H1 (cell line): ENCODE results near the gene PLPPR1. TPM values are rescaled to one million over a fixed set of nuclear protein-coding genes. Genes with fewer than 3 reads are reported as not detected.

Experiments
- ATF3 ChIP-seq: IDR thresholded peaks from 2 replicates; pipeline ENCODE4 v1.6.1; 2011; ENCODE audit warnings: low read depth, mild to moderate bottlenecking, low read length; ENCODE audit not compliant: insufficient read depth
- KDM5A ChIP-seq: fragments of 200-600 bp; IDR thresholded peaks from 2 replicates; pipeline ENCODE4 v1.7.1; 2012; ENCODE audit warnings: mild to moderate bottlenecking, low read length, inconsistent platforms, mixed read lengths
- NANOG ChIP-seq: IDR thresholded peaks from 2 replicates; pipeline ENCODE4 v1.6.1; 2011; ENCODE audit warnings: low read length, low read depth, mild to moderate bottlenecking, inconsistent platforms; ENCODE audit not compliant: insufficient read depth, poor library complexity, severe bottlenecking
- ZNF274 ChIP-seq: IDR thresholded peaks from 2 replicates; pipeline ENCODE4 v1.7.0; 2012; ENCODE audit warnings: low read length, borderline replicate concordance; ENCODE audit errors: extremely low read depth
- polyA plus RNA-seq, 7 experiments: library from polyadenylated mRNA; depleted of rRNA in 3 of 7; stranded (reverse) in 5 of 7; unstranded in 2 of 7; fragments of >200 nt in 5 of 7; fragments of 200-250 nt in 2 of 7; gene quantifications; 1 replicate in 5 of 7; 2 replicates in 1 of 7; 4 replicates in 1 of 7; pipeline versions ENCODE4 v1.2.1 to v1.2.3, GENCODE V29; 2011 to 2013; ENCODE audit warnings: missing spikeins in 2 of 7, mixed read lengths in 2 of 7
- total RNA-seq: library from RNA; stranded (reverse); fragmentation: NEBNext Ultra II Directional; extraction: Animal tissue kit (Norgen Biotek cat#: 25700); gene quantifications from 2 replicates; pipeline ENCODE4 v1.2.1, GENCODE V29; 2021

The PLPPR1 gene
- total and polyA plus RNA-seq, 2 of the 8 experiments (the other 6 are each of a cell fraction or from before 2014, with no cell fraction given): 1.4 to 1.8 TPM

- TF ChIP-seq ATF3 (no peak), ZNF274 (no peak), KDM5A (no peak), NANOG (no peak)
Measured at GRCh38 chr9:101062686-101063085, 34.2 kb downstream of the PLPPR1 start (continued).
